Inflammatory macrophage (primary cell): Measurements from ENCODE around the gene CBLN3.
"Not testable (repeated sequence)": the region's sequence is repeated elsewhere in the genome, so short reads cannot be mapped to it uniquely, and the experiment has no call there.

Experiments
- DNase-seq, 2 donors: peaks; one replicate each; pipeline ENCODE4 v3.0.0-alpha.2; 2020 to 2022

Gene CBLN3

GRCh38 chr14:24399999-24400718 lies 29.3 kb downstream of the CBLN3 start:
- peak in 1 of 2 donors; percentile 13 for DNase-seq

DNA sequence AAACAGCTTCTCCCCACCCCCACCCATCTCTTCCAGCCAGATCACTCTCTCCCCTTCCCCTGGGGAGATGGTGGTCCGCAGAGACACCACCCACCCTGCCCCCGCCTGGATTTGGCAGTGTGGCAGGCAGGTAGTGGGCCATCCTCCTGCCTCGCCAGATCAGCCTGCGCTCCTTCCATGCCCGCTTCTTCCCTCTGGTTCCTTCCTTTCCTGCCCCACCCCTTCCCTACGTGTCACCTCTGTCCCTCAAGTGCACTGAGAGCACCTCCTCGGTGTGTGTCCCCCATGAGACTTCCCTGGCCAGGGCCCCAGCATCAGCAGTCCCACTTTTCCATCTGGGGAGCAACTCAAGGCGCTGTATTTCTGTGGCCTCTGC lies 30.0 kb downstream of the CBLN3 start:
- no peak for DNase-seq

GRCh38 chr14:24398653-24399446 lies 30.6 kb downstream of the CBLN3 start, which contains the start of gene NYNRIN:
TSS of gene NYNRIN (plus strand) at chr14:24399003. CDS start at chr14:24399247, 244 bp downstream.
- no peak for DNase-seq

GRCh38 chr14:24398293-24398652 lies 31.2 kb downstream of the CBLN3 start:
- DNase-seq, result no peak

- DNase-seq, result no peak
These were observed 31.7 kb downstream of the CBLN3 start for GRCh38 chr14:24397639-24398292.

GRCh38 chr14:24395609-24396582 lies 33.6 kb downstream of the CBLN3 start:
- peak; percentile 42 to 53 for DNase-seq

DNA sequence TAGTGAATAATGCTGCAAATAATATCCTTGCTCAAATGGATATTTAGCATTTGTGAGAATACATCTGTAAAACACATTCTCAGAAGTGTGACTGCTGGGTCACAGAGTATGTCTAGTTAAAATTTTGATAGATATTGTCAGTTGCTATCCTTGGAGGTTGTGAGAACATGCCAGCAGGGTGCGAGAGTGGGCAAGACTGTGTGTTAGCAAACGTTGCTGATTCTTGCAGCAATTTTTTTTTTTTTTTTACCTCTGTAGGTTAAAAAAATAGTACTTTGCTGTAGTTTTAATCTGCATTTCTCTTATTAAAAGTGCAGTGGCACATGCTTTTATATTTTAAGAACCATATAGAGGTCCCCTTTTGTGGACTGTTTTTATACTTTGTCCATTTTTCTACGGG lies 35.2 kb downstream of the CBLN3 start:
- DNase-seq, result no peak

DNA sequence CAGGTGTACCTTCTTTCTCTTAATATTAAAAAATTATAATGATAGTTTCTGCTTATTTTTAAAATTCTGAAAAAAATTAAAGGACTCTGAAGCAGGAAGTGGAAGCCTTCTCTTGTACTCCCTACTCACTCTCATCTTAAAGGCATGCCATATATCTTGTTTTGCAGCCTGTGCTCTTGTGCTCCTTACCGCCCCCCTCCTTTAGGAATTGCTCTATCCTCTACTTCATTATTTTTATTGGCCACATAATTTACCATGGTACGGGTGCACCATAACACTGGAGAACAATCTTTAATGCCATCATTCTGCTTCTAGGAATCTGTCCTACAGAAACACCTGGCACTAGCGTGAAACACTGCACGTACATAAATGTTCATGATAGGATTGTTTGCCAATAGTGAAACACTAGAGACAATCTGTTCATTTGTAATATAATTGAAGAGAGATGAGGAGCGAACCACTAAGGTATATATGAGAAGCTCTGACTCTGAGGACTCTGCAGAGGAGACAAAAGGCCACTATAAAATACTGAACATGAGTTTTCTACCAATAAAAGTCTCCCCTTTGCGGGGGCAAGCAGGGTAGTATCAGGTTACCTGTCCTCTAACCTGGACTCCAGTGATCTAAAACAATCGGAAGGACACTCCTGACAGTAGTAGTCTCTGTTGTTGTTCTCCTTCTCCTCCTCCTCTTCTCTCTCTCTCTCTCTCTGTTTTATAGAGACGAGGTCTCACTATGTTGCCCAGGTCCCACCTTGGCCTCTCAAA lies 37.0 kb downstream of the CBLN3 start:
- no peak for DNase-seq

GRCh38 chr14:24390701-24391468 lies 38.6 kb downstream of the CBLN3 start:
- DNase-seq, result peak; percentile 29 to 37

DNA sequence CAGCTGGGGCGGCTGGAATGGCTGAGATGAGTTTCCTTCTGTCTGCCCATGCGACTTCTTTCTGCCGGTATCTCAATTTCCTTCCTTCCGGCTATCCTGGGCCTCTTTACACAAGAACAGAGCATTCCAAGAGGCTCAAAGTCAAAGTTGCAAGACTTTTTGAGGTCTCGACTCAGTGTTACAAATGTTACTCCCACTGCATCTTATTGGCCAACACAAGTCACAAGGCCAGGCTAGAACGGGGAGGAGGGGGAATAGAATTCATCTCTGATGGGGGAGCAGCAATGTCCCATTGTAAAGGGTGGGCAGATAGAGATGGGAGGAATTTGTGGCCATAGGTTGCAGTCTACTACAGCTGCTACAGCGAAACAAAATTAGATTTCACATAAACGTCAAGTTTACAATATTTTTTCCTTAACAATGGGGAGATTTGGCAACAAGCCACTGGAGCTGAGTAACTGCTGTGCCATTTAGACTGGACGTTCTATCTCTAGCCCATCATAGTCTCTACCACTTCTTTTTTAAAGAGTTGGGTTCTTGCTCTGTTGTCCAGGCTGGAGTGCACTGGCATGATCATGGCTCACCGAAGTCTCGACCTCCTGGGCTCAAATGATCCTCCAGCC lies 40.1 kb downstream of the CBLN3 start:
- DNase-seq, result no peak

- no peak for DNase-seq
These were observed 40.8 kb downstream of the CBLN3 start for GRCh38 chr14:24388474-24389179.

GRCh38 chr14:24387579-24387978 lies 41.9 kb downstream of the CBLN3 start:
- DNase-seq, result not testable (repeated sequence)

- no peak for DNase-seq
These were observed 42.5 kb downstream of the CBLN3 start for GRCh38 chr14:24387009-24387345.

DNA sequence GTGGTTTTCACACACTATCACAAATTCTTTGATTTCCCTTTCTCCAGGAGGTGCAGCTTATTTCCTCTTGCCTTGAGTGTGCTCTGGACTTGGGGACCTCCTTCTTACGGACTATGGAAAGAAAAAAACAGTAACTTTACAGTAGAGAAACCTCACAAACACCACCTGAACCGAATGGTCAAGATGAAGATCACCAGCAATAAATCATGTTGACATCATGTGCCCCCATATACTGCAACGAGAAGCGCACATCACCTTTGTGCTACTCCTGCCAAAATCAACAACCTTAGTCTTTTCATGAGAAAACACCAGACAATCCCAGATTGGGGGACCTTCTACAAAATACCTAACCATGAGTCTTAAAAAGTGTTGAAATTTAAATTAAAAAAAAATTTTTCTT lies 43.9 kb downstream of the CBLN3 start:
- DNase-seq, result no peak

GRCh38 chr14:24384169-24384568 lies 45.3 kb downstream of the CBLN3 start:
- no peak for DNase-seq

GRCh38 chr14:24382064-24382371 lies 47.5 kb downstream of the CBLN3 start:
- DNase-seq, result no peak

DNA sequence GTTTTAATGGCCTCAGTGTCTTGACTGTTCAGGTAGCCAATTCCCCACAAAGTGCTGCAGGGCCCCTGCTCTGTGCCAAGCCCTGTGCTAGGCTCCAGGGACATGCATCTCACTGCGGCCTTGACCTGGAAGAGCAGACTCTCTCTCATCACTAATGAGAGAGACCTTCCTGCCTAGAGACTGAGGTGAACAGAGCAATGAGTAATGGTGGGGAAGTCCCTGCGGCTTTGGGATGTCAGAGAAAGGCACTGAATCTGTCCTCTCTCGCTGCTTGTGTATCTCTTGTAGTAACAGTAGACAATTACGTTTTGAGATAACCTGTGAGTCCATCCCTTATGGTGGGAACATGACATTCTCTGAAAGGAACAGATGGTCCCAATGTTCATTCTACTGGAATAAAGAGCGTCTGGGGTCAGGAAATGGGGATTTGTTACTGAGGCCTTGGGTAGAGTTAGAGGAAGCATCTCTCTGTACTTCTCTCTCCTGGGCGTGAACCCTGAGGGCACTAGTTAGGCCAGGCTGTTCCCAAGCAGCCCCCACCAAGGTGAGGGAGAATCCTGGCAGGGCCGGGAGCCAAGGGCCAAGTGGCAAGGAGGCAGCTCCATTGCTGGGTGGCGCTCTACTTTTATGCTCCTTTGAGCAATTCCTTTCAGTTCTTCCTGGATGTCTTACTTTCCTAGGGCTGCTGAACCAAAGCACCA lies 48.0 kb downstream of the CBLN3 start:
- DNase-seq, result no peak

DNA sequence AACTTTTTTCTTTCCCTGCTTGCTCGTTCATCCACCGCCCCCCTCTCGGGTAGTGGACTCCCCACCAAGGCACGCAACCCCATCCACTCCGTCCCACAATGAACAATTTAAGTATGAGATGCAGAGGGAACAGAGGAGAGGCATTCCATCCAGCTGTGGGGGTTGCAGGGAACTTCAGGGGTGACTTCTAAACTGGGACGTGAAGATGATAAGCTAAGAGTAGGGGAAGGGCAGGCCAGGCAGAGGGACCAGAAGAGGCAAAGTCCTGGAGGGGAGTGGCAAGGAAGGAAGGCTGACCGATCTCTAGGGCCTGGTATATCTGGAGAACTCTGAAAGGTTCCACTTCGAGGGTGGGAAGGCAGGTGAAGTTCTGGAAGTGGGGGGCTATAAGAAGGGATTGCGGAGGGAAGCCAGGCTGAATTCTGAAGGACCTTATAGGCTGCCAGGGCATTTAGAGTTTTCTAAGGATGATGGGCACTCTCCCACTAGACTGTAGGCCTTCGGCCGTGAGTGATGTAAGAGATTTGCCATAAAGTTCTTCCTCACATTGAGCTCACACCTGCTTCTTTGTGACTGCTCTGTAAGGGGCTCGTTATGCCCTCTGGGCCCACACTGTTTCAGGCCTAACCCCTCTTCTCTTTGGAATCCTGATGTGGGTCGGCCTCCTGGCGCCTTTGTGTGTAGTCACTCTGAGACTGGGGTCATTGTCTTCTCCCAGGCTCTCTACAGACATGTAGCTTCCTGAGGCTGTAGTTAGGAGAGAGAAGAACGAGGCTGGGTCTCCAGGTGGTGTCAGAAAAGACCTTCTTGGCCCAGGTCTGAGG lies 49.3 kb downstream of the CBLN3 start:
- no peak for DNase-seq
